Hematopoietic multipotent progenitor cell (in vitro differentiated cells): ENCODE data around the gene ZNF496. TPM values are rescaled to one million over a fixed set of nuclear protein-coding genes. Genes with fewer than 3 reads are reported as not detected.
A peak's percentile ranks its signal among the peaks of the same experiment; 100 is the strongest.
"Not testable (repeated sequence)": the region's sequence is repeated elsewhere in the genome, so short reads cannot be mapped to it uniquely, and the experiment has no call there.

Experiments used
- DNase-seq, 3 donors: peaks; one replicate each; pipeline ENCODE4 v3.0.0-alpha.2; 2011 to 2015; ENCODE audit warnings: low read depth in 2 of 3, low spot score in 2 of 3
- total RNA-seq: library from RNA; depleted of rRNA; stranded (reverse); fragments of >200 nt; gene quantifications from one replicate; pipeline ENCODE4 v1.2.3, GENCODE V29; 2012

The ZNF496 gene
- total RNA-seq, 1 donor = 53.1 TPM

DNA sequence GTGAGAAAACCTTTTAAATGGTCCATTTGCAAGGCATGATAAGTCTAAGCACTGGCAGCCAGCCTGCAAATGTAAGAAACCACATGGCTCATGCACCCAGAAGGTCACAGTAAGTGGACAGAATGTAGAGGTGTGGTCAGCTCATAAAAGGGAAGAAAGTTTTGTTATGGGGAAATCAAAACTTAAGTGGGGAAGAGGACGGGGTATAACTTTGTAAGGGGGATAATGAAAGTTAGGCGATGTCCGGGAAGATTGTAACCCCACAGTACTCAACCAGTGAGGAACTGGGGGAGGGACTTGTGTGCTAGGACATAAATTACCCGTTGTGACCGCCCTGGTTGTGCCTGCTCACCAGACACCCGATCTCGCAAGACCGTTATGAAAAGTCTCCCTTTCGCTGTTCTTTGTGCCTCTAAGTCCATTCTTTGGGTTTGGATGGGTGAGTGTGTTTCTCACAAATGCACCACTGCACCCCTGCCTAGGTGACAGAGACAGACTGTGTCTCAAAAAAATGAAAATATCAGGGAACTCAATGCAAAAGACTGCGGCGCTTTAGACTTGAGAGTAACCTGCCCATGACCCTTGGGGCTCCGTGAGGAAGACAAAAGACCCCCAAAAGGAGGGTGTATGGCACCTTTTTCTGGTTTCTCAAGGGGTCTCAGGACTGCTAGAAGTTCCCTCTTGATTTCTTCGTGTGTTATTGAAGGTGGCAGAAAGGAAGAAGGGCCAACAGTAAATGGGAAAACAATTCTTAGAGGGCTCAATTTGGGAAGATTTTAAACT lies 28.6 kb upstream of the ZNF496 start:
- peak in 1 of 3 donors; percentile 45 for DNase-seq

- DNase-seq = no peak
These were observed 27.9 kb upstream of the ZNF496 start for GRCh38 chr1:247359559-247359958.

GRCh38 chr1:247358920-247359319 lies 27.3 kb upstream of the ZNF496 start:
- DNase-seq = no peak

GRCh38 chr1:247357781-247358211 lies 26.1 kb upstream of the ZNF496 start:
- DNase-seq = no peak

GRCh38 chr1:247357052-247357780 lies 25.5 kb upstream of the ZNF496 start:
- no peak for DNase-seq

DNA sequence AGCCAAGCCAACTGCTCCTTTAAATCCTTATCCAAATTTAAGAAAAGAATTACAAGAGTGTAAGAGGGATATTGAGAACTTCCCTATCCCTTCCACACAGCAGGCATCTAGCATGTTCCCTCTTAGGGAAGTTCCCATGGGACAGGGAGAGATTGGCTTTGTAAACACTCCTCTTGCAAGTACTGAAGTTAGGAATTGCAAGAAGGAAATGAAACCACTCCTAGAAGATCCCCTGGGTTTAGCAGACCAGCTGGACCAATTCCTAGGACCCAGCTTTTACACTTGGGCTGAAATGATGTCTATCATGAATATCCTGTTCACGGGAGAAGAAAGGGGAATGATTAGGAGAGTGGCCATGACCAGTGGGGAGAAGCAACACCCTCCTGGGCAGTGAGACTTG lies 23.5 kb upstream of the ZNF496 start:
- DNase-seq = not testable (repeated sequence)

GRCh38 chr1:247352175-247352574 lies 20.5 kb upstream of the ZNF496 start:
- DNase-seq = no peak

DNA sequence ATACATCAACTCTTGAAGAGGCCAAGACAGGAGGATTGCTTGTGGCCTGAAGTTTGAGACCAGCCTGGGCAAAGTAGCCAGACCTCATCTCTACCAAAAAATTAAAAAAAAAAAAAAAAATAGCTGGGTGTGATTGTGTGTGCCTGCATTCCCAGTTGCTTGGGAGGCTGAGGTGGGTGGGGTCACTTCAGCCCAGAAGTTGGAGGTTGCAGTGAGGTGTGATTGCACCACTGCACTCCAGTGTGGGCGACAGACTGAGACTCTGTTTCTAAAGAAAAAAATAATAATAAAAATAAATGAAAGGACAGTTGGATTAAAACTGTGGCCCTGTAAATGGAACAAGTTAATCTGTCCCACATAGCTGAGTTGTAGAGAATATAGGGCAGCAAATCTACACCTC lies 18.9 kb upstream of the ZNF496 start:
- no peak for DNase-seq

DNA sequence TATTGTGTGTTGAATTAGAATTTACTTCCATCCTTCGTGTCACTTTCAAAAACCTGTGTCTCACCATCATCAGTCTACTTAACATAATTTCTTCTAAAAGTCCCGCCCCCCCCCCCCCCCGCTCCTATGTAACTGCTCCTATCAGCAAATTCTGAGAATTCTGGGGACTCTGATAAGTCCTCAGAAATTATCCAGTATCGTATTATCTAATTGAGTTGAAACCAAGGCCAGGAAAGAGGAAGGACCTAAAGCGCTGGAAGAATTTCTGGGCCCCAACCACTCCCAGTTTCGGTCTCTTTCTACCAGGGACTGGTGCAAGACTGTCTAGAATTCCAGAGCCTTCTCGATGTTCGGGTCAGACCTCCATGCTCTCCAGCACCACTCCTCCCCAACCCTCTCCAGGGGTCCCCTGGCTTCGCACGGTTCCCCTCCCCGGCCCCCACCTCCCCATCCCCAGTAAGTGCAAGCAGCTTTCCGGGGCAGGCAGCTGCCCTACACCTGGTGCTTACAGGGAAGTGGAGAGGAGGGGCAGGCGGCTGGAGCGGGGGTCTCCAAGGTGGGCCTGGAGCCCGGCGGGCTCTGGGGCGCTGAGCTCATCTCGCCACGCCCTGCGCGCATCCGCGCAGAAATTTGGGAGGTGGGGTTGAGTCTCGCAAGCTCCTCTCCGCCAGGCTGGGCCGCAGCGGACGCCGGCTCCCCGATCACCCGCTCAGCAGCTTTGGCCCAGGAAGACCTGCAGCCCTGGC lies 16.0 kb upstream of the ZNF496 start:
- peak in 1 of 3 donors; percentile 22 for DNase-seq

- no peak for DNase-seq
These were observed 14.2 kb upstream of the ZNF496 start for GRCh38 chr1:247345881-247346280.

DNA sequence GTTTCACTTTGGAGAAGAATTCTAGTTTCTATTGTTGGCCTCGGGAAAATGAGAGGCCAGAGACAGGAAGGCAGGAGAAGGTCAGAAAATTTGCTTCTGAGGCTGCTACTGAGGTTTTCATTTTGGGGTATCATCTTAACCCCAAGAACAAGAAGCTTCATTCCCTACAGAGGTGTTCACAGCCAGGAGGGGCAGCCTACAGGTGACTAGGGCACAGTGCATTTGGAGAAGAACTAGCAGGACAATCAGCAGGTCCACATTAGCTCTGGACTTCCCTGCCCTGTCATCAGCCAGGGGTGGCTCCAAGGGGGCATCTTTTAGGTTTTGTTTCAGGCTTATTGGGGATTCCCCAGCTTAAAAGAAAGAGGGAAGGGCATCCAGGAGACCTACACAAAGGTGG lies 12.1 kb upstream of the ZNF496 start:
- no peak for DNase-seq

- no peak for DNase-seq
These were observed 7.1 kb upstream of the ZNF496 start for GRCh38 chr1:247338723-247339275.

GRCh38 chr1:247337961-247338360 lies 6.3 kb upstream of the ZNF496 start:
- no peak for DNase-seq

GRCh38 chr1:247337250-247337746 lies 5.6 kb upstream of the ZNF496 start:
- no peak for DNase-seq

GRCh38 chr1:247336390-247336789 lies 4.7 kb upstream of the ZNF496 start:
- DNase-seq = no peak

- peak in 1 of 3 donors; percentile 68 for DNase-seq
These were observed 4.2 kb upstream of the ZNF496 start for GRCh38 chr1:247335882-247336281.

DNA sequence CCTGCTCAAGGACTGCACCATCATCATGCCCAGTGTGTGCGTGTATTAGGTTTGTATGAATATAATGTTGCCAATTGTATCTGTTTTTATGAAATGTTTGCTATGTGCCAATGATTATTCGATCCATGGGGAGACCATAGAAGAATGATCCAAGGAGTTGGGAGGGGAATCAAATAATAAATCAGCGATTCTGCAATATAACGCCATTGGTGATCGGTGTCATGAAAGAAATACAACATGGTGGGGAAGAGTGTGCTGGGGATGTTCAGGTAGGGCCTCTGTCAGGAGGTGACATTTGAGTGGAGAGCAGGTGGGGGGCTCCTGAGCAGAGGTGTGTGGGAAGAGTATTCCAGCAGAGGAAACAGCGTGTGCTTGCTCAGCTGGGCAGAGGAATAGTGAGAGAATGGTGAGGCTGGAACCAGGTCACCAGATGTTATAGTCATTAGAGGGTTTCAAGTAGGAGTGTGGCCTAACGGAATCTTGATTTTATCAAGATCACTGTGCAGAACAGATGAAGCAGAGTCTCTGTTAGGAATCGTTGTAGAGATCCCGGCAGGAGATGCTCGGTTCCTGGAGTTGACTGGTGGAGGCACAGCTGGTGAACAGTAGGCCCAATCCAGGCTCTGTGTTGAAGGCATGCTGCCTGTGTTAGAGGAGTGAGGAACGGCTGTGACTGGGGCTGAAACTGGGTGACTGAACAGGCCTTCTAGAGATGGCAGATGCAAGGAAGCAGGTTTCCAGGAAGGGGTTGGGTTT lies 2.9 kb upstream of the ZNF496 start:
- no peak for DNase-seq

- no peak for DNase-seq
These were observed 1.1 kb upstream of the ZNF496 start for GRCh38 chr1:247332623-247333361.

GRCh38 chr1:247332215-247332622 lies 552 bp upstream of the ZNF496 start:
- DNase-seq = peak in 2 of 3 donors; percentile 57 to 64
